SK-N-MC (cell line): Measurements from ENCODE around the gene TET1.

ENCODE experiments used
- EZH2 ChIP-seq: fragments of 200-600 bp; sonication (generic); IDR thresholded peaks from one replicate; pipeline ENCODE4 v1.6.1; 2017; ENCODE audit warnings: antibody characterized with exemption
- FOXP2 ChIP-seq: optimal IDR thresholded peaks from 2 replicates; pipeline ENCODE3; 2011; ENCODE audit warnings: mild to moderate bottlenecking, moderate library complexity; ENCODE audit not compliant: insufficient read depth; ENCODE audit errors: extremely low read length, control extremely low read depth
- POLR2AphosphoS5 ChIP-seq: IDR thresholded peaks from 2 replicates; pipeline ENCODE4 v1.6.1; 2012; ENCODE audit warnings: mild to moderate bottlenecking, low read depth, low read length, borderline replicate concordance

DNA sequence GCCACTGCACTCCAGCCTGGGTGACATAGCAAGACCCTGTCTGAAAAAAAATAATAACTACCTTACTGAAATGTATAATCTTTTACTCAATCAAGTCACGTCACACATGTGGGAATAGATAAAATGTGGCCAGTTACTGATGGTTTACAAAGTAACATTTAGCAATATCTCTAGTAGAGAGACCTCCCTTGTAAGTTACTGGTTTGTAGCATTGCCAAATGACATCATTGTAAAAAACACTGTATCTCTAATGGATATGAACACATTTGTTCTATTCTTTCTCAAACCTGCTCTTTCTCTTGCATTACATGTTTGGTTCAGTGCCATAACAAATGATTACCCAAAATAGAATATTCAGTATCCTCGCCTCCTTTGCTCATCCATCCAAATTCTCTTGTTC lies 18.8 kb downstream of the TET1 start:
- TF ChIP-seq EZH2 = no peak
- TF ChIP-seq POLR2AphosphoS5 = no peak
- TF ChIP-seq FOXP2 = no peak
